Measurements from ENCODE around the gene GPC1. TPM values are rescaled to one million over a fixed set of nuclear protein-coding genes. Genes with fewer than 3 reads are reported as not detected.
A peak's percentile ranks its signal among the peaks of the same experiment; 100 is the strongest.
"Not testable (repeated sequence)": the region's sequence is repeated elsewhere in the genome, so short reads cannot be mapped to it uniquely, and the experiment has no call there.

Gene GPC1, protein sequence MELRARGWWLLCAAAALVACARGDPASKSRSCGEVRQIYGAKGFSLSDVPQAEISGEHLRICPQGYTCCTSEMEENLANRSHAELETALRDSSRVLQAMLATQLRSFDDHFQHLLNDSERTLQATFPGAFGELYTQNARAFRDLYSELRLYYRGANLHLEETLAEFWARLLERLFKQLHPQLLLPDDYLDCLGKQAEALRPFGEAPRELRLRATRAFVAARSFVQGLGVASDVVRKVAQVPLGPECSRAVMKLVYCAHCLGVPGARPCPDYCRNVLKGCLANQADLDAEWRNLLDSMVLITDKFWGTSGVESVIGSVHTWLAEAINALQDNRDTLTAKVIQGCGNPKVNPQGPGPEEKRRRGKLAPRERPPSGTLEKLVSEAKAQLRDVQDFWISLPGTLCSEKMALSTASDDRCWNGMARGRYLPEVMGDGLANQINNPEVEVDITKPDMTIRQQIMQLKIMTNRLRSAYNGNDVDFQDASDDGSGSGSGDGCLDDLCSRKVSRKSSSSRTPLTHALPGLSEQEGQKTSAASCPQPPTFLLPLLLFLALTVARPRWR
- total RNA-seq, result 1 to 10 TPM in 1 of 2 experiments, under 1 TPM in 1; 0.83 to 1.2 TPM

DNA sequence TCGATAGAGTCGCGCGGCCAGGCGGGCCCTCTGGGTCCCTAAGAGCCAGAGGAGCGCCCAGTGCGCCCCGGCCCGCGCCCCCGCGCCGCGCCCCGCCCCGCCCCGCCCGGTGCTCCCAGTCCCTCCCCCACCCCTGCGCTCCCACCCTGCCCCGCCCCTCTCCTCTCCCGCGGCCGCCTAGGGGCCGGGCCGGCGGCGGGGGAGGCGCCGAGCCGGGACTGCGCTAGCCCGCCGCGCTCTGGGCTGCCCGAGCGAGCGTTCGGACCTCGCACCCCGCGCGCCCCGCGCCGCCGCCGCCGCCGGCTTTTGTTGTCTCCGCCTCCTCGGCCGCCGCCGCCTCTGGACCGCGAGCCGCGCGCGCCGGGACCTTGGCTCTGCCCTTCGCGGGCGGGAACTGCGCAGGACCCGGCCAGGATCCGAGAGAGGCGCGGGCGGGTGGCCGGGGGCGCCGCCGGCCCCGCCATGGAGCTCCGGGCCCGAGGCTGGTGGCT lies at the start of gene GPC1:
TSS of gene GPC1 (plus strand) at position 207 of the 491 bp plus-strand sequence. CDS start at position 463, 256 bp downstream.
- TF ChIP-seq, protein P1, sequence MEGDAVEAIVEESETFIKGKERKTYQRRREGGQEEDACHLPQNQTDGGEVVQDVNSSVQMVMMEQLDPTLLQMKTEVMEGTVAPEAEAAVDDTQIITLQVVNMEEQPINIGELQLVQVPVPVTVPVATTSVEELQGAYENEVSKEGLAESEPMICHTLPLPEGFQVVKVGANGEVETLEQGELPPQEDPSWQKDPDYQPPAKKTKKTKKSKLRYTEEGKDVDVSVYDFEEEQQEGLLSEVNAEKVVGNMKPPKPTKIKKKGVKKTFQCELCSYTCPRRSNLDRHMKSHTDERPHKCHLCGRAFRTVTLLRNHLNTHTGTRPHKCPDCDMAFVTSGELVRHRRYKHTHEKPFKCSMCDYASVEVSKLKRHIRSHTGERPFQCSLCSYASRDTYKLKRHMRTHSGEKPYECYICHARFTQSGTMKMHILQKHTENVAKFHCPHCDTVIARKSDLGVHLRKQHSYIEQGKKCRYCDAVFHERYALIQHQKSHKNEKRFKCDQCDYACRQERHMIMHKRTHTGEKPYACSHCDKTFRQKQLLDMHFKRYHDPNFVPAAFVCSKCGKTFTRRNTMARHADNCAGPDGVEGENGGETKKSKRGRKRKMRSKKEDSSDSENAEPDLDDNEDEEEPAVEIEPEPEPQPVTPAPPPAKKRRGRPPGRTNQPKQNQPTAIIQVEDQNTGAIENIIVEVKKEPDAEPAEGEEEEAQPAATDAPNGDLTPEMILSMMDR (IDR thresholded peaks at IDR 0.05), result no peak
- H3K4me1 Mint-ChIP-seq (ENCODE audit: low read depth), result peaks cover 7% of the 10 kb centered on the region
- peak; percentile 72 for ATAC-seq
- intact Hi-C loops (cut with micrococcal nuclease), result no loop called here
- H3K4me3 Mint-ChIP-seq, result peak within 1 kb of the TSS; percentile 76
- H3K27ac Mint-ChIP-seq, result peak within 1 kb of the TSS; percentile 42
- ChIA-PET CTCF (interaction anchor here (1.1 to 1.6 kb wide), 3 partner anchors 8 to 374 kb away, joined by 3 to 9 read pairs (median 4); no protein-coding TSS in a partner anchor), POLR2A (no interaction called here)
- no peaks in the 10 kb centered on the region for H3K9me3 Mint-ChIP-seq
- no peaks in the 10 kb centered on the region for H3K36me3 Mint-ChIP-seq (ENCODE audit: low read depth)
- peak; percentile 48 for DNase-seq
- peaks cover 19% of the 10 kb centered on the region for H3K27me3 Mint-ChIP-seq

DNA sequence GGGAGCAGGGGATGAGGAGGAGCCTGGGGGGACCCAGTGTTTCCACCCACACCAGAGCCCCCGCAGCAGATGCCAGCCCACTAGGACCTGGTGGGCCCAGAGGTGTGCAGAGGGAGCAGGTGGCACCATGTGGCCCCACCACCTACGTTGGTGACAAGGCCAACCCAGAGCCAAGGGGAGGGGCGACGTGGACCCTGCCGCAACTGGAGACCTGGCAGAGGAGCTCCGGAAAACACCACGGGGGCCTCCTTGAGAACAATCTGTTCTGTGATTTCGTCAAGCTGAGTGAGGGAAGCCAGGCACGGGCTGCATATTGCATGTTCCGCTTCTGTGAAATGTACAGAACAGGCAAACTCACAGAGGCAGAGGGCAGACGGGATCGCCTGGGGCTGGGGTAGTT lies 49.1 kb upstream of the GPC1 start:
- no peaks in the 10 kb centered on the region for H3K4me1 Mint-ChIP-seq (ENCODE audit: low read depth)
- H3K4me3 Mint-ChIP-seq, result no peak overlapping the region
- no peak for ATAC-seq
- no peaks in the 10 kb centered on the region for H3K27me3 Mint-ChIP-seq
- intact Hi-C loops (cut with micrococcal nuclease), result no loop called here
- TF ChIP-seq, protein P1 (IDR thresholded peaks at IDR 0.05), result no peak
- CTCF ChIA-PET, result no interaction called here
- POLR2A ChIA-PET, result no interaction called here
- no peaks in the 10 kb centered on the region for H3K9me3 Mint-ChIP-seq
- H3K27ac Mint-ChIP-seq, result no peak overlapping the region
- H3K36me3 Mint-ChIP-seq (ENCODE audit: low read depth), result no peaks in the 10 kb centered on the region
- no peak for DNase-seq

DNA sequence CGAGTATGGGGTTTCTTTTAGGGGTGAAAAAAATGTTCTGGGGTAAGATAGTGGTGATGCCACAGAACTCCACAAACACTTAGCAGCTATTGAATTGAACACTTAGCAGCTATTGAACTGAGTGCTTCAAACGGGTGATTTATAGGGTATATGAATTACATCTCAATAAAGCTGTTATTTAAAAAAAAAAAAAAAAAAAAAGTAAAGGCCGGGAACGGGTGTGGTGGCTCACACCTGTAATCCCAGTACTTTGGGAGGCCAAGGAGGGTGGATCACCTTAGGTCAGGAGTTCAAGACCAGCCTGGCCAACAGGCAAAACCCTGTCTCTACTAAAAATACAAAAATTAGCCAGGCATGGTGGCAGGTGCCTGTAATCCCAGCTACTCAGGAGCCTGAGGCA lies 48.7 kb upstream of the GPC1 start:
- POLR2A ChIA-PET; H3K4me3 Mint-ChIP-seq; H3K27me3 Mint-ChIP-seq; H3K36me3 Mint-ChIP-seq (ENCODE audit: low read depth); H3K9me3 Mint-ChIP-seq; intact Hi-C loops (cut with micrococcal nuclease); ATAC-seq; CTCF ChIA-PET; H3K27ac Mint-ChIP-seq; DNase-seq; H3K4me1 Mint-ChIP-seq (ENCODE audit: low read depth): not testable (repeated sequence)

DNA sequence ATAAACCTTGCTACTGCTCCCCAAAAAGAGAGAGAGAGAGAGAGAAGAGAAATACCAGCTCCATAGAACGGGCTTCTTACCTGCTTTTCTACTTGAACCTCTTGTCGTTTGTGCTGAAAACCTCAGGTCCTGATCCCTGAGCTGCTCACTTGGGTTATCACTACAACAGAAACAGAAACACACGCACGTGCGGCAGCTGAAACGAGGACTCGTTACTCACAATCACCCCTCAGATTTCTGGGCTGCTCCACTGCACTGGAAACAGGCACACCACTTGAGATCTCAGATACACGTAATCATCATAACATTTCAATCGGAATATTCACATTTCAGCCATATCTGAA lies 48.2 kb upstream of the GPC1 start:
- H3K36me3 Mint-ChIP-seq (ENCODE audit: low read depth), result no peaks in the 10 kb centered on the region
- TF ChIP-seq, protein P1 (IDR thresholded peaks at IDR 0.05), result no peak
- ChIA-PET POLR2A (no interaction called here), CTCF (no interaction called here)
- no peak overlapping the region for H3K4me3 Mint-ChIP-seq
- no peaks in the 10 kb centered on the region for H3K9me3 Mint-ChIP-seq
- H3K4me1 Mint-ChIP-seq (ENCODE audit: low read depth), result peaks cover under 1% of the 10 kb centered on the region
- DNase-seq, result no peak
- H3K27me3 Mint-ChIP-seq, result no peaks in the 10 kb centered on the region
- no peak for ATAC-seq
- no peak overlapping the region for H3K27ac Mint-ChIP-seq
- intact Hi-C loops (cut with micrococcal nuclease), result no loop called here

DNA sequence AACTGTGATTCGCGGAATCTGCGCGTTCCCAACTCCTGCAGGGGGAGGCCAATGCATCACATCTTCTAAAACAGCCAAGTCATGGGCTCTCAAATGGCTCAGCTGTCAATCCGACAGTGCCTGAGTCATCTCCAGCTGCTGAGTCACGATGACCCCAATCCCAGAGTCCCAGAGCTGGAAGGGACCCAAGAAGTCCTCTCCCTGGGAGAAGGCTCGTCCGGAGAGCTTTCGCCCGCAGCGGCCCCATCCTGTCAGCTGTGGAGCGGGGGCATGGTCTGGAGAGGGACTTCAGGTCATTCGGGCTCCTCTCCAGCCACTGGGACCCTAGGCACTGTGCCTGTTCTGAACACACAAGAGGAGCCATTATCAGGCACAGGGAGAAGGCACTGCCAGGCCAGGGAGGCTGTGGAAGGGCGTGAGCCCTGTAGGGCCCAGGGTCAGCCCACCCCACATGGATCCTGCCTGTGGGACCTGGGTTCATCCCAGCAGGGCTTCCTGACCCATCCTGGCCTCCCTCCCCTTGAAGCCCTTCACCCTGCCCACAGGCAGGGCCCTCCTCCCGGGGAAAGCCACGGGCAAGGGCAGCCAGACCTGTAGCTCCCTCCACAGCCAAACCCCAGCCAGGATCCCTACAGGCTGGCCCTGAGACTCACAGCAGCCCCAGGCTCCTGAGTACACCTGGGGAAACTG lies 47.6 kb upstream of the GPC1 start:
- TF ChIP-seq, protein P1 (IDR thresholded peaks at IDR 0.05), result no peak
- Mint-ChIP-seq H3K27me3 (no peaks in the 10 kb centered on the region), H3K27ac (no peak overlapping the region), H3K4me1 (ENCODE audit: low read depth) (peaks cover 6% of the 10 kb centered on the region), H3K36me3 (ENCODE audit: low read depth) (no peaks in the 10 kb centered on the region), H3K4me3 (no peak overlapping the region), H3K9me3 (no peaks in the 10 kb centered on the region)
- ChIA-PET POLR2A (no interaction called here), CTCF (no interaction called here)
- DNase-seq (no peak), ATAC-seq (no peak)
- intact Hi-C loops (cut with micrococcal nuclease), result no loop called here

All from activated CD8-positive, alpha-beta T cell treated with anti-CD3 and anti-CD28 coated beads for 36 hours (primary cell).